ENCODE data around the gene TM9SF3. TPM values are rescaled to one million over a fixed set of nuclear protein-coding genes. Genes with fewer than 3 reads are reported as not detected.

TM9SF3 gene
- total and polyA plus RNA-seq, 2 experiments from 2014 or later, result 37.3 to 72.5 TPM

DNA sequence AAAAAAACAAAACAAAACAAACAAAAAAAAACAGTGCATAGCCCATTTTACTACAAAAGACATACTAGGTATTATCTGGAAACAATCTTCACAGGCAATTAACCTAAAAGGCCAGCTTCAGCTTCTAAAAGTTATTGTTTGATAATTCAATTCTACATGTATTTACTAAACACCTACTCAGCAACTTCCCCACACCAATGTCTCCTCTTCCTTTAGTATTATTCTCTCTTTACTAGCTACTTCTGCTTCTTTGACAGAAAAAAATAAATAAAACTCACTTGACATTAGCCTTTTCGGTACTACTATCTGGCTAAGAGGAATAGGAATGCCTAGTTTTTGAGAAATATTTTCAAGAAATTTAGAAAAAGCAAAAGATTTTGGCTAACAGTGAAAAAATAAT, 2.8 kb downstream of the TM9SF3 start:
- no peak overlapping the region for H3K27ac Mint-ChIP-seq
- H3K4me3 ChIP-seq, result no peak overlapping the region
- no peaks in the 10 kb centered on the region for H3K36me3 ChIP-seq (ENCODE audit: insufficient read depth)
- H3K9me2 ChIP-seq (ENCODE audit: insufficient read depth), result no peaks in the 10 kb centered on the region
- no peak overlapping the region for H2AFZ ChIP-seq
- no peak overlapping the region for H3K27ac ChIP-seq (ENCODE audit: low read depth)
- no peak for ATAC-seq
- peaks cover 4% of the 10 kb centered on the region; the same call in 1 of the 2 replicates for H3F3A ChIP-seq (replicated peaks; ENCODE audit: low read depth)
- peaks cover 35% of the 10 kb centered on the region for H3K4me1 ChIP-seq (ENCODE audit: insufficient read depth)
- H3K79me2 ChIP-seq (replicated peaks; ENCODE audit: insufficient read depth), result peaks cover 73% of the 10 kb centered on the region
- TF ChIP-seq EZH2 (IDR thresholded peaks at IDR 0.05; ENCODE audit: low read depth, unreplicated experiment), result no peak
- no peak for TF ChIP-seq EZH2phosphoT487 (IDR thresholded peaks at IDR 0.05; ENCODE audit: unreplicated experiment)
- TF ChIP-seq POLR2AphosphoS5 (IDR thresholded peaks at IDR 0.05; ENCODE audit: low read depth), result no peak
- TF ChIP-seq, protein P1, sequence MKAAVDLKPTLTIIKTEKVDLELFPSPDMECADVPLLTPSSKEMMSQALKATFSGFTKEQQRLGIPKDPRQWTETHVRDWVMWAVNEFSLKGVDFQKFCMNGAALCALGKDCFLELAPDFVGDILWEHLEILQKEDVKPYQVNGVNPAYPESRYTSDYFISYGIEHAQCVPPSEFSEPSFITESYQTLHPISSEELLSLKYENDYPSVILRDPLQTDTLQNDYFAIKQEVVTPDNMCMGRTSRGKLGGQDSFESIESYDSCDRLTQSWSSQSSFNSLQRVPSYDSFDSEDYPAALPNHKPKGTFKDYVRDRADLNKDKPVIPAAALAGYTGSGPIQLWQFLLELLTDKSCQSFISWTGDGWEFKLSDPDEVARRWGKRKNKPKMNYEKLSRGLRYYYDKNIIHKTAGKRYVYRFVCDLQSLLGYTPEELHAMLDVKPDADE (IDR thresholded peaks at IDR 0.05), result no peak
- no peak for TF ChIP-seq ZNF114 (CRISPR knock-in tag; IDR thresholded peaks at IDR 0.05)
- no peak for TF ChIP-seq JUNB (IDR thresholded peaks at IDR 0.05; ENCODE audit: unreplicated experiment)
- TF ChIP-seq, protein P2, sequence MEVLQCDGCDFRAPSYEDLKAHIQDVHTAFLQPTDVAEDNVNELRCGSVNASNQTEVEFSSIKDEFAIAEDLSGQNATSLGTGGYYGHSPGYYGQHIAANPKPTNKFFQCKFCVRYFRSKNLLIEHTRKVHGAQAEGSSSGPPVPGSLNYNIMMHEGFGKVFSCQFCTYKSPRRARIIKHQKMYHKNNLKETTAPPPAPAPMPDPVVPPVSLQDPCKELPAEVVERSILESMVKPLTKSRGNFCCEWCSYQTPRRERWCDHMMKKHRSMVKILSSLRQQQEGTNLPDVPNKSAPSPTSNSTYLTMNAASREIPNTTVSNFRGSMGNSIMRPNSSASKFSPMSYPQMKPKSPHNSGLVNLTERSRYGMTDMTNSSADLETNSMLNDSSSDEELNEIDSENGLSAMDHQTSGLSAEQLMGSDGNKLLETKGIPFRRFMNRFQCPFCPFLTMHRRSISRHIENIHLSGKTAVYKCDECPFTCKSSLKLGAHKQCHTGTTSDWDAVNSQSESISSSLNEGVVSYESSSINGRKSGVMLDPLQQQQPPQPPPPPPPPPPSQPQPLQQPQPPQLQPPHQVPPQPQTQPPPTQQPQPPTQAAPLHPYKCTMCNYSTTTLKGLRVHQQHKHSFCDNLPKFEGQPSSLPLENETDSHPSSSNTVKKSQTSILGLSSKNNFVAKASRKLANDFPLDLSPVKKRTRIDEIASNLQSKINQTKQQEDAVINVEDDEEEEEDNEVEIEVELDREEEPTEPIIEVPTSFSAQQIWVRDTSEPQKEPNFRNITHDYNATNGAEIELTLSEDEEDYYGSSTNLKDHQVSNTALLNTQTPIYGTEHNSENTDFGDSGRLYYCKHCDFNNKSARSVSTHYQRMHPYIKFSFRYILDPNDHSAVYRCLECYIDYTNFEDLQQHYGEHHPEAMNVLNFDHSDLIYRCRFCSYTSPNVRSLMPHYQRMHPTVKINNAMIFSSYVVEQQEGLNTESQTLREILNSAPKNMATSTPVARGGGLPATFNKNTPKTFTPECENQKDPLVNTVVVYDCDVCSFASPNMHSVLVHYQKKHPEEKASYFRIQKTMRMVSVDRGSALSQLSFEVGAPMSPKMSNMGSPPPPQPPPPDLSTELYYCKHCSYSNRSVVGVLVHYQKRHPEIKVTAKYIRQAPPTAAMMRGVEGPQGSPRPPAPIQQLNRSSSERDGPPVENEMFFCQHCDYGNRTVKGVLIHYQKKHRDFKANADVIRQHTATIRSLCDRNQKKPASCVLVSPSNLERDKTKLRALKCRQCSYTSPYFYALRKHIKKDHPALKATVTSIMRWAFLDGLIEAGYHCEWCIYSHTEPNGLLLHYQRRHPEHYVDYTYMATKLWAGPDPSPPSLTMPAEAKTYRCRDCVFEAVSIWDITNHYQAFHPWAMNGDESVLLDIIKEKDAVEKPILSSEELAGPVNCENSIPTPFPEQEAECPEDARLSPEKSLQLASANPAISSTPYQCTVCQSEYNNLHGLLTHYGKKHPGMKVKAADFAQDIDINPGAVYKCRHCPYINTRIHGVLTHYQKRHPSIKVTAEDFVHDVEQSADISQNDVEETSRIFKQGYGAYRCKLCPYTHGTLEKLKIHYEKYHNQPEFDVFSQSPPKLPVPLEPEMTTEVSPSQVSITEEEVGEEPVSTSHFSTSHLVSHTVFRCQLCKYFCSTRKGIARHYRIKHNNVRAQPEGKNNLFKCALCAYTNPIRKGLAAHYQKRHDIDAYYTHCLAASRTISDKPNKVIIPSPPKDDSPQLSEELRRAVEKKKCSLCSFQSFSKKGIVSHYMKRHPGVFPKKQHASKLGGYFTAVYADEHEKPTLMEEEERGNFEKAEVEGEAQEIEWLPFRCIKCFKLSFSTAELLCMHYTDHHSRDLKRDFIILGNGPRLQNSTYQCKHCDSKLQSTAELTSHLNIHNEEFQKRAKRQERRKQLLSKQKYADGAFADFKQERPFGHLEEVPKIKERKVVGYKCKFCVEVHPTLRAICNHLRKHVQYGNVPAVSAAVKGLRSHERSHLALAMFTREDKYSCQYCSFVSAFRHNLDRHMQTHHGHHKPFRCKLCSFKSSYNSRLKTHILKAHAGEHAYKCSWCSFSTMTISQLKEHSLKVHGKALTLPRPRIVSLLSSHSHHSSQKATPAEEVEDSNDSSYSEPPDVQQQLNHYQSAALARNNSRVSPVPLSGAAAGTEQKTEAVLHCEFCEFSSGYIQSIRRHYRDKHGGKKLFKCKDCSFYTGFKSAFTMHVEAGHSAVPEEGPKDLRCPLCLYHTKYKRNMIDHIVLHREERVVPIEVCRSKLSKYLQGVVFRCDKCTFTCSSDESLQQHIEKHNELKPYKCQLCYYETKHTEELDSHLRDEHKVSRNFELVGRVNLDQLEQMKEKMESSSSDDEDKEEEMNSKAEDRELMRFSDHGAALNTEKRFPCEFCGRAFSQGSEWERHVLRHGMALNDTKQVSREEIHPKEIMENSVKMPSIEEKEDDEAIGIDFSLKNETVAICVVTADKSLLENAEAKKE (CRISPR knock-in tag; IDR thresholded peaks at IDR 0.05), result no peak
- TF ChIP-seq NANOG (IDR thresholded peaks at IDR 0.05; ENCODE audit: borderline replicate concordance), result no peak
- TF ChIP-seq, protein P3, sequence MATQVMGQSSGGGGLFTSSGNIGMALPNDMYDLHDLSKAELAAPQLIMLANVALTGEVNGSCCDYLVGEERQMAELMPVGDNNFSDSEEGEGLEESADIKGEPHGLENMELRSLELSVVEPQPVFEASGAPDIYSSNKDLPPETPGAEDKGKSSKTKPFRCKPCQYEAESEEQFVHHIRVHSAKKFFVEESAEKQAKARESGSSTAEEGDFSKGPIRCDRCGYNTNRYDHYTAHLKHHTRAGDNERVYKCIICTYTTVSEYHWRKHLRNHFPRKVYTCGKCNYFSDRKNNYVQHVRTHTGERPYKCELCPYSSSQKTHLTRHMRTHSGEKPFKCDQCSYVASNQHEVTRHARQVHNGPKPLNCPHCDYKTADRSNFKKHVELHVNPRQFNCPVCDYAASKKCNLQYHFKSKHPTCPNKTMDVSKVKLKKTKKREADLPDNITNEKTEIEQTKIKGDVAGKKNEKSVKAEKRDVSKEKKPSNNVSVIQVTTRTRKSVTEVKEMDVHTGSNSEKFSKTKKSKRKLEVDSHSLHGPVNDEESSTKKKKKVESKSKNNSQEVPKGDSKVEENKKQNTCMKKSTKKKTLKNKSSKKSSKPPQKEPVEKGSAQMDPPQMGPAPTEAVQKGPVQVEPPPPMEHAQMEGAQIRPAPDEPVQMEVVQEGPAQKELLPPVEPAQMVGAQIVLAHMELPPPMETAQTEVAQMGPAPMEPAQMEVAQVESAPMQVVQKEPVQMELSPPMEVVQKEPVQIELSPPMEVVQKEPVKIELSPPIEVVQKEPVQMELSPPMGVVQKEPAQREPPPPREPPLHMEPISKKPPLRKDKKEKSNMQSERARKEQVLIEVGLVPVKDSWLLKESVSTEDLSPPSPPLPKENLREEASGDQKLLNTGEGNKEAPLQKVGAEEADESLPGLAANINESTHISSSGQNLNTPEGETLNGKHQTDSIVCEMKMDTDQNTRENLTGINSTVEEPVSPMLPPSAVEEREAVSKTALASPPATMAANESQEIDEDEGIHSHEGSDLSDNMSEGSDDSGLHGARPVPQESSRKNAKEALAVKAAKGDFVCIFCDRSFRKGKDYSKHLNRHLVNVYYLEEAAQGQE (IDR thresholded peaks at IDR 0.05; ENCODE audit: unreplicated experiment), result no peak
- TF ChIP-seq STAT1 (IDR thresholded peaks at IDR 0.05; ENCODE audit: unreplicated experiment), result no peak
- no peak for TF ChIP-seq CREB1 (CRISPR knock-in tag; IDR thresholded peaks at IDR 0.05; ENCODE audit: low read depth)
- TF ChIP-seq, protein P4, sequence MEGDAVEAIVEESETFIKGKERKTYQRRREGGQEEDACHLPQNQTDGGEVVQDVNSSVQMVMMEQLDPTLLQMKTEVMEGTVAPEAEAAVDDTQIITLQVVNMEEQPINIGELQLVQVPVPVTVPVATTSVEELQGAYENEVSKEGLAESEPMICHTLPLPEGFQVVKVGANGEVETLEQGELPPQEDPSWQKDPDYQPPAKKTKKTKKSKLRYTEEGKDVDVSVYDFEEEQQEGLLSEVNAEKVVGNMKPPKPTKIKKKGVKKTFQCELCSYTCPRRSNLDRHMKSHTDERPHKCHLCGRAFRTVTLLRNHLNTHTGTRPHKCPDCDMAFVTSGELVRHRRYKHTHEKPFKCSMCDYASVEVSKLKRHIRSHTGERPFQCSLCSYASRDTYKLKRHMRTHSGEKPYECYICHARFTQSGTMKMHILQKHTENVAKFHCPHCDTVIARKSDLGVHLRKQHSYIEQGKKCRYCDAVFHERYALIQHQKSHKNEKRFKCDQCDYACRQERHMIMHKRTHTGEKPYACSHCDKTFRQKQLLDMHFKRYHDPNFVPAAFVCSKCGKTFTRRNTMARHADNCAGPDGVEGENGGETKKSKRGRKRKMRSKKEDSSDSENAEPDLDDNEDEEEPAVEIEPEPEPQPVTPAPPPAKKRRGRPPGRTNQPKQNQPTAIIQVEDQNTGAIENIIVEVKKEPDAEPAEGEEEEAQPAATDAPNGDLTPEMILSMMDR (conservative IDR thresholded peaks at IDR 0.05; ENCODE audit: low read depth in 2 of 2), result no peak
- no peak for TF ChIP-seq ZNF331 (CRISPR knock-in tag; IDR thresholded peaks at IDR 0.05; ENCODE audit: low read depth)
- H3K4me3 Mint-ChIP-seq, result no peak overlapping the region
- peaks cover 2% of the 10 kb centered on the region for H3K27me3 Mint-ChIP-seq (ENCODE audit: insufficient read depth, low read depth, poor library complexity)
- H3K4me2 ChIP-seq, result no peak overlapping the region
- H3K36me3 Mint-ChIP-seq (ENCODE audit: low read depth), result peaks cover 7% of the 10 kb centered on the region; the same call in 2 of the 3 replicates
- no peaks in the 10 kb centered on the region for H3K9me3 Mint-ChIP-seq
- peaks cover 53% of the 10 kb centered on the region for H4K20me1 ChIP-seq (replicated peaks; ENCODE audit: insufficient read depth)
- no peak for DNase-seq (ENCODE audit: low spot score)
- H3K27me3 ChIP-seq (ENCODE audit: insufficient read depth), result no peaks in the 10 kb centered on the region
- peaks cover 32% of the 10 kb centered on the region for H3K4me1 Mint-ChIP-seq

Measured in GM23338 (cell line).